NCI-H345 treated with DMSO at 0.1 percent for 48 hours (cell line): ENCODE data around the gene TFB1M.

ENCODE experiments used
- DNase-seq: peaks from one replicate; lab custom pipeline; 2025; ENCODE audit not compliant: unreplicated experiment; lab: John Stamatoyannopoulos, UW

Gene TFB1M

DNA sequence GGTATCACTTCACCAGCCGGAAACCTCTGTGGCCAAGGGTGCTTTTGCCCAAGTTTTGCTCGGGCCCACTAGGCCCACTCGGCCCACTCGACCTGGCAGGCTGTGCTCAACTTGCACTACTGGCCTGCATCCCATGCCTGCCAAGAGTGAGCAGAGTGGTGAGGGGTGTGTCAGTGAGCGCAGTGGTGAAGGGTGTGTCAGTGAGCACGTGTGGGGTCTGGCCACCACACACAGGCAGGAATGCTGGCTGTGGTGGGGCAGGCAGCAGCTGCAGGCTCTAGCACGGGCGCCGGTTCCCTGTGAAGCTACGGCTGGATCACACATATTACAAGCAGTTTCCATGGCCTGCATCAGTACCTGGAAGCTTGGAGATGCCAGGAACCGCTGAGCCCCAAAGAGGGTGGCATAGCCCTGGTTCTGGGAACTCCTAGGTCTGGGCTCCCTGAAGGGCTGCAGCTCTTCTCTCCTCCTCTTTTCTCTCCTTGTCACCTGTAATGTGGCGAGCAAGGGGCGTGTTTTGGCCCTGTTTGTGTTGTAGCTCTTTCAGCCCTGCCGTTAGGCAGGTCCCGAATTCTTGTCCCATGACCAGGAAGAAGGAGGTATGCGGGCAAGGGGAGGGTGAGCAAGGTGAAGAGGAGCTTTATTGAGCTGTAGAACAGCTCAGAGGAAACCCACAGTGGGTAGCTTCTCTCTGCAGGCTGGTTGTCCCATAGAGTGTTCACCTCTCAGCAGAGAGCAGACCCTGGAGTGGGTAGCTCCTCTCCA, 101.5 kb downstream of the TFB1M start:
- DNase-seq: no peak

DNA sequence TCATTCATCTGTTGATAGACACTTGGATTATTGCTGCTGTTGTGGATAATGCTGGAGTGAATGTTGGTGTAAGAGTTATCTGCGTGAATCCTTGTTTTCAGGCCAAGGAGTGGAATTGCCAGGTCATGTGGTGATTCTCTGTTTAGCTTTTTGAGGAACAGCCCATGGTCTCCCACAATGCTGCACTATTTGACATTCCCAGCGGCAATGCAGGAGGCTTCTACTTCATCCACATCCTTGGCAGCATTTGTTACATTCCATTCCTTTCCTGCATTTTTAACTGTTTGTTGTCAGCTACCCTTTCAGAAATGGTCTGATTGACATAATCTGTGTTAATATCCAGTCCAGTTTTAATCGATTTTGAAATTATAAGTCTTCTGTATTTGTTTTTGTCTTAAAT, 102.2 kb downstream of the TFB1M start:
- no peak for DNase-seq

DNA sequence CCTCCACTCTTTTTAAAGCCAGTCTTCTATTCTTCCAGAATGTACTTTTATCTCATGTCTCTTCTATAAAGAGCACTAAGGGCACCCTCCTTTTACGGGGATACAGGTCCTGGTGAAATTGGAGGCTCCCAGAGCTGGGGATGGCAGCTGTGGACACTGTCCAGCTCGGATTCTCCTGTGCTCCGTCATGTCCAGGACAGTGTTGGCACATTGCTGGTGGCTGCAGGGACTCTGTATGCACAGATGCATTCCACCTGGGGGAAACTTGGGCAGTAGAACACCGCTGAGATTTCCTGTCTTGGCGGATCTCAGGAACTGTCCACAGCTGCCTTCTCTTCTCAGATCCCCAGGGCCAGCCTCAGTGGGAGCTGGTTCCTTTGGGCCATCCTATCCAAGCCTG, 107.1 kb downstream of the TFB1M start:
- no peak for DNase-seq
